GM21786 (cell line): Measurements from ENCODE around the gene HNMT.
"Not testable (repeated sequence)": the region's sequence is repeated elsewhere in the genome, so short reads cannot be mapped to it uniquely, and the experiment has no call there.

Source experiments
- ATAC-seq: cut with Tn5 transposase; IDR thresholded peaks from one replicate; pipeline ENCODE4 v1.9.1; 2021; ENCODE audit not compliant: unreplicated experiment

The HNMT gene

DNA sequence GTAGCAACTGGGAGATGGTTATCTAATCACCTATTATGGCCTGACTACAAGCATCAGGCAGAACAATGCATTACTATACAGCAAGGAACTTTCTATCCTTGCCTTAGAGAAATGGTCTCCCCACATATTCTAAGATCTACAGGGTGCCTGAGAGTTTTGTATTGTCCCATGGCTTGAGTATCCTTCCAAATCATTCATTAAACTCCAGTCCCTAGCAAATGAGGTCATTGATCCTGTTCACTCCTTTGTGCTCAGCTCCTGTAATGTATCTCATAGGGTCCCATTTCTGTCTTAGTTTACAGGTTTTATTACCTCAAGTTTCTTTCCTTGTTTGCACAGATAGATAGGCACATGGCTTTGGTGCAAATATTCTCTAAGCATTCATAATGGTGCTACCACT is 9.0 kb downstream of the HNMT start:
- ATAC-seq = no peak

DNA sequence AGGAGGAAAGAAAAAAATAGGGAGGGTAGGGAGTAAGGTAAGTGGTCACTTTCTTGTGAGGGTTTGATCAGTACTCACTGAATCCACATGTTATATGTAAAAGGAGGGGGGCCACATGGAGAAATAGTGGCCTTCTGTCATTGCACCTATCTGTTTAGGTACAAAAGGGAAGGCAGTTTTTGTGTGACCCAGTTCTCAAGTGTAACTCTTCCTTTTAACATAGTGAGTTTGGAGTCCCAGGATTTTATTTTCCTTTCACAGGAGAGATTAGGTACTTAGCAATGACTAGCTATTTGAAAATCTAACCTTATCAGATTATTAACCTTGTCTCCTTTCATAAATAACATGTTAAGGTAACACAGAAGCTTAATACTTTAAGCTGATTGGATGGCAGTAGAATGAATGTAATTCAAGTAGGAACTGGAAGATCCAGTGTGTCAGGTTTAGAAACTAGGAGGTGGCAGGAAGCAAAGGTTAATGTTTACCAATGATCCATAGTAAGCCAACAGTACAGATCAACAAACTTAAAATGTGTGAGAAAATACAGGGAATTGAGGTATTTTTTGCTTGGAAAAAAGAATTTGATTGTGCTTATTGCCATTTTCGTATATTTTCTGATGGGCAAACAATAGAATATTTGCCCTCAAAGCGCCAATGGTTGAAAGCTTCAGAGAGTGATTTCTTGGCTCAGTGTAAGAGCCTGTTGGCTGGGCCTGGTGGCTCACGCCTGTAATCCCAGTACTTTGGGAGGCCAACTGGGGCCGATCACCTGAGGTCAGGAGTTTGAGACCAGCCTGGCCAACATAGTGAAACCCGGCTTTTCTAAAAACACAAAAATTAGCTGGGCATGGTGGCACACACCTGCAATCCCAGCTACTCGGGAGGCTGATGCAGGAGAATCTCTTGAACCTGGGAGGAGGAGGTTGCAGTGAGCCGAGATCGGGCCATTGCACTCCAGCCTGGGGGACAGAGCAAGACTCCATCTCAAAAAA is 11.3 kb downstream of the HNMT start:
- ATAC-seq = no peak

DNA sequence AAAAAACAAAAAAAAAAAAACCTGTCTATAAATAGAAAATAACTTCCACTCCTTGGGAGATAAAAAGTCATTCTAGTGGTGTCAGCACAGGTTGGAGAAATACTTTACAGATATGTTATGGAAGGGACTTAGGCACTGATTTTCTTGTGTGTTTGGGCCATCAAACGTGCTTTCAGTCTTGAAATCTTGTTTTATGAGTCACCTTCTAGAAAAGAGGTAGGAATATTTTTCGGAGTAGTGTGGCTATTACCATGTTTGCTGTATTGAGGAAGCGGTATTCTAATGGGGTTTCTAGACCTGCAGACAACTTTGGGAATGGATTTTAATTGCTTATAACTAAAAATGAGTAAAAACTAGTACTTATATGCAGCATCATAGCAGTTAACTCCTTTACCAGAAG is 12.0 kb downstream of the HNMT start:
- no peak for ATAC-seq

DNA sequence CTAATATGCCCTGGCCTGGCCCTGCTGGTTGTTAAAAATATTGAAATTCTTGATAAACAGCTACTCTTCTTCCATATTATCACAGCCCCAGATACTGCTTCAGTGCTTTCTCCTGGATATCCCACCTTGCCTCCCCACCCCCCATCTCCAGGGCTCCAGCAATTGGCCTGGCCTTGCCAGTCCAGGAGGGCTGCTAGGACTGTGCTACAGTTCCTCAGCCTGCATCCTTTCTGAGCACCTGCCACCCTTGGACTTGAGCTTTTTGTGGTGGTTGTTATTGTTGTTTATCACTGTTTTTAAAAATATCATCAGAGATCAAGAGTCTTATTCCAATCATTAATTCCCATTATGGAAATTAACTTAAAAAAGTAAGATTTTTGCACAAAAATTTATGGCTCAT is 13.5 kb downstream of the HNMT start:
- no peak for ATAC-seq

DNA sequence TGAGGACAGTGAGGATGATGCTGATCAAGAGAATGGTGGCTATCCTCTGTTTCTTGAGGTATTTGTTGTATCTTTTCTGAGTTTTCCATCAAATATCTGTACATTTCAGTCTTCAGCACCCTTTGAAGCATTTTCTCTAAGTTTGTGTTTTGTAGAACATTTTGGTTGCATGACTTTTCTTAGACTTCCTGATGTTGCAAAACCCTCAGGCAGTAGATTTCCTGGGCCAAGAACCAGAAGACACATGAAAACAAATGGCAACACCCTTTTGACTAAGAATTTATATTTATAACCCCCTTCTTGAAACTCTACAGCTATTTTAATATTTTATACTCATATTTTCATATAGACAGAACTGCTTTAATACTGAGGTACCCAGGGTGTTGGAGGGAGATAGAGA is 16.2 kb downstream of the HNMT start:
- no peak for ATAC-seq

DNA sequence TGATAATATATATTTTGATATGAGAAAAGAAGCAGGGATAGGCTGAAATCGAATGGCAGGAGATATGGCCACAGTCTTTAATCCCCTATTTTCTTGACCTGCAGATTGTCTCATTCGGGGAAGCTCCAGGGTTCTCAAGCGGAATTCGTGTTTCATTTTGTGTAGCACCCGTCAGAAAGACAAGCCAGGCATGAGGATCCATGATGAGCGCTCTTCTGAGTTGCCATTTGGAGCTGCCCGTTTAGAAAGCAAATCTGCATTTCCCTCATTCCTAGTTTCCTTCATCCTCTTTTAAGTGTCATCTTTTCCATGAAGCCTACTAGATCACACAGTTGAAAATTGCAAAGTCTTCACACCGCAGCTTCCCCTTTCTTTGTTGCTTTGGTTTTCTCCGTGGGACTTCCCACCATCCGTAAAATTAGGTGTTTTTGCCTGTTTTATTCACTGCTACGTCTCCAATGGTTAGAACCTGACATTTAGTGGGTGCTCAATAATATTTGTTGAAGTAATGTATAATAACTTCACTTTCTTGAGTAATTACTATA is 16.9 kb downstream of the HNMT start:
- no peak for ATAC-seq

DNA sequence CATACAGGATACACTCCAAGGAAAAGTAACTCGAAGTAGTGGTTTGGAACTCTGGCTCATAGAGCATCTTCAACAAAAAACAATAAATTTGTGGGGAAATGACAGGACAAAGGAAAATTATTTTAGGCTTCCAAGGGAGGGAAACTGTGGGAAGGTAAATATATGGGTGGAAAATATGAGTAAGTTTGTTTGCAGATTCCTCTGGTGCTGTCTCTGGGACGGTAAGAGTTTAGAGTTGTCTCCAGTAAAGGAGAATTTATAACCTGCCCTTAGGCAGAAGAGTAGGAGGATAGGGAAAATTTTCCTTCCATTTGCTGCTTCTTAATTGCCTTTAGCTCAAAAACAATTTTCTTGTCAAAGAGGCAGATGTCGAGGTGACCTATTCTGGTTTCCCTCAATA is 19.3 kb downstream of the HNMT start:
- no peak for ATAC-seq

DNA sequence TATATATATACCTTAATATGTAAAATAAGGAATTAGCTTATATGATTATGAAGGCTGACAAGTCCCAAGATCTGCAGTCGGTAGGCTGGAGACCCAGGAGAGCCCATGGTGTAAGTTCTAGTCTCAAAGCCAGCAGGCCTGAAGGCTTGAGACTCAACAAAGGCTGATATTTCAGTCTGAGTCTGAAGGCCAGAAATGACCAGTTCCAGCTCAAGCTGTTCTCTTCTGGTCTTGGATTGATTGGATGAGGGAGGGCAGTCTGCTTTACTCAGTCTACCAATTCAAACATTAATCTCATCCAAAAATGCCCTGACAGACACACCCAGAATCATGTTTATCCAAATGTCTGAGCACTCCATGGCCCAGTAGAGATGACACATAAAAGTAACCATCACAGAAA is 22.0 kb downstream of the HNMT start:
- no peak for ATAC-seq

DNA sequence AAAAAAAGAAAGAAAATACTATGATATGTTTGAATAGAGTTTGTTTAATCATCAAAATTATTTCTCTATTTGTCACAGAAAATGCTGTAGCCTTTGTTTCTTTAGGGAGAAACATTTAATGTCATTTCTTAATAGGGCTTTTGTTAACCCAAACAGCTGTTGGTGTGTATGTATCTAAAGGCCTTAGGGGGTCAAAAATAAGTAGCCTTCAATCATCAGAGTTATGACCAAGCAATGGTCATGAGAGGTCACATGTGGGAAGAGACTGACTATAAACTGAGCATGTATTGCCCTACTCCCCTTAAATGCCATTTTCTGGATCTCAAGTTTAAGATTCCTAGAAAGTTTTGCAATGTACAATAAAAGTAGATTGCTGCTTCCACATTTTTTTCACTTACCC is 22.7 kb downstream of the HNMT start:
- ATAC-seq = no peak

DNA sequence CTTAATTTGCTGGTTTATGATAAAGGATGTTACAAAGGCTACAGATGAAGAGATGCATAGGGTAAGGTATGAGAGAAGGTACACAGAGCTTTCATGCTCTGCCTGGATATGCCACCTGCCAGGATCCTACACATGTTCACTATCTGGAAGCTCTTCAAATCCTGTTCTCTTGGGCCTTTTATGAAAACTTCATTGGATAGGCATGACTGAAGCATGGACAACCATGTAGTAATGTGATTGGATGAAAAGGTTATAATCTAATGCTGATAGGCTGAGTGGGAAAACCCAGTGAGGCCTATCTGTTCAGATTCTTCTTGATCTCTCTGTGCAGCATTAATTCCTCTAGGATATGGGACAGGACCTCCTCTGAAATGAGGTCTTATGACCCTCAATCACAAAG is 26.8 kb downstream of the HNMT start:
- no peak for ATAC-seq

DNA sequence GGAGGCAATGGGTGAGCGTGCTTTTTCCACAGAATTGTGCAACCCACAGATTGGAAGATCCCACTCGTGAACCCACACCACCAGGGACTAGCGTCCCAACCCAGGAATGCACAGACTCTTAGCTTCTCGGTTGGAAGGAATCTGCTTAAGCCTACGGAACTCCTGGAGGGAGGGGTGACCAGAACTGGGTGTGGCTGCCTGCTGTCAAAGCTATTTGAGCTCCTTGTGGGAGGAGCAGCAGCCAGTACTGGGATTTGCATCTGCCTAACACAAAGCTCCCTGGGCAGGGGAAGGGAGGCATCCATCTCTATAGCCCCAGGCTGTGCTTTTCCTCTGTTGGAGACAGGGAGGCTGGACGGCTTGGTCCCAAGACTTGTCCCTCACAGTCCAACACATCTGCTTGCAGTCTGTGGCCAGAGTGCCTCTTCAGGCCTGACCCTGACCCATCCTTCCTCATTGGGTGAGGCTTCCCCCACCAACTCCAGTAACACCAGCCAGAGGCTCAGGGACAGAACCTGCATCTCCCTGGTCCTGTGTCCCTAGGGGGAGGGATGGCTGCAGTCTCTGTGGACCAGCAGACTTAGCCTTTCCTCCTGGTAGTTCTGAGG is 27.9 kb downstream of the HNMT start:
- no peak for ATAC-seq

DNA sequence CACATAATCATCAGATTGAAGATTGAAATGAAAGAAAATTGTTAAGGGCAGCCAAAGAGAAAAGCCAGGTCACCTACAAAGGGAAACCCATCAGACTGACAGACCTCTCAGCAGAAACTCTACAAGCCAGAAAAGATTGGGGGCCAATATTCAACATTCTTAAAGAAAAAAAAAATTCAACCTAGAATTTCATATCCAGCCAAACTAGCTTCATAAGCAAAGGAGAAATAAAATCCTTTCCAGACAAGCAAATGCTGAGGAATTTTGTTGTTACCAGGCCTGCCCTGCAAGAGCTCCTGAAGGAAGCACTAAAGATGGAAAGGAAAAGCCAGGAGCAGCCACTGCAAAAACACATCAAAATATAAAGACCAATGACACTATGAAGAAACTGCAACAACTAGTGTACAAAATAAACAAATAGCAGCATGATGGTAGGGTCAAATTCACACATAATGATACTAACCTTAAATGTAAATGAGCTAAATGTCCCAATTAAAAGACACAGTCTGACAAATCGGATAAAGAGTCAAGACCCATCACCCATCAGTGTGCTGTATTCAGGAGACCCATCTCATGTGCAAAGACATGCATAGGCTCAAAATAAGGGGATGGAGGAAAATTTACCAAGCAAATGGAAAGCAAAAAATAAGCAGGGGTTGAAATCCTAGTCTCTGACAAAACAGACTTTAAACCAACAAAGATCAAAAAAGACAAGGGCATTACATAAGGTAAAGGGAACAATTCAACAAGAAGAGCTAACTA is 29.6 kb downstream of the HNMT start:
- not testable (repeated sequence) for ATAC-seq

DNA sequence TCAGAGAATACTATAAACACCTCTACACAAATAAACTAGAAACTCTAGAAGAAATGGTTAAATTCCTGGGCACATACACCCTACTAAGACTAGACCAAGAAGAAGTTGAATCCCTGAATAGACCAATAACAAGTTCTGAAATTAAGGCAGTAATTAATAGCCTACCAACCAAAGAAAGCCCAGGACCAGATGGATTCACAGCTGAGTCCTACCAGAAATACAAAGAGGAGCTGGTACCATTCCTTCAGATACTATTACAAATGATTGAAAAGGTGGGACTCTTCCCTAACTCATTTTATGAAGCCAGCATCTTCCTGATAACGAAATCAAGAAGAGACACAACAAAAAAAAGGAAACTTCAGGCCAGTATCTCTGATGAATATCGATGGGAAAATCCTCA is 31.1 kb downstream of the HNMT start:
- ATAC-seq = not testable (repeated sequence)

DNA sequence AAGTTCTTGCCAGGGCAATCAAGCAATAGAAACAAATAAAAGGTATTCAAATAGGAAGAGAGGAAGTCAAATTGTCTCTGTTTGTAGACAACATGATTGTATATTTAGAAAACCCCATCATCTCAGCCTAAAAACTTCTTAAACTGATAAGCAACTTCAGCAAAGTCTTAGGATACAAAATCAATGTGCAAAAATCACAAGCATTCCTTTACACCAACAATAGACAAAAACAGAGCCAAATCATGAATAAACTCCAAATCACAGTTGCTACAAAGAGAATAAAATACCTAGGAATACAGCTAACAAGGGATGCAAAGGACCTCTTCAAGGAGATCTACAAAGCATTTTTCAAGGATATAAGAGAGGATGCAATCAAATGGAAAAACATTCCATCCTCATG is 31.9 kb downstream of the HNMT start:
- not testable (repeated sequence) for ATAC-seq

DNA sequence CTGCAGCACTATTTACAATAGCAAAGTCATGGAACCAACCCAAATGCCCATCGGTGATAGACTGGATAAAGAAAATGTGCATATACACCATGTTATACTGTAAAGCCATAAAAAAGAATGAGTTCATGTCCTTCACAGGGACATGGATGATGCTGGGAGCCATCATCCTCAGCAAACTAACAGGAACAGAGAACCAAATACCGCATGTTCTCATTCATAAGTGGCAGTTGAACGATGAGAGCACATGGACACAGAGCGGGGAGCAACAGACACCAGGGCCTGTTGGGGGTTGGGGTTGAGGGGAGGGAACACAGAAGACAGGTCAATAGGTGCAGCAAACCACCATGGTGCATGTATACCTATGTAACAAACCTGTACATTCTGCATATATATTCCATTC is 33.5 kb downstream of the HNMT start:
- no peak for ATAC-seq

DNA sequence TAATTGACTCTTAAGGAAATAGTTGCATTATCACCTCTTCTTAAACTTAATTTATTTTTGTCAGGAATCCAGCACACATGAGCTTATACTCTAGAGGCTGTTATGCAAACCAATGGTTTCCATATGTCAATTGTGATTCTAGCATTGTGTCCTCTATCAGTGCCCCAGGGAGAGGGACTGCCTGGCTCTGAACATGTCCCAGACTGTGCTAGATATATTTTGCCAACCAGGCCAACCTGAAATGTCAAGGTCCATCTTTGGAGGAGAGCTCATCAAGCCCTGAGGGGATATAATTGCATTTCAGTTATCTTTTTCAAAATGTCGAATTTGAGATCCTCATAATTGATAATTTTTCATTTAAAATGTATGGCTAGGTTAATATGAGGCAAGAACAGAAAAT is 34.2 kb downstream of the HNMT start:
- no peak for ATAC-seq

DNA sequence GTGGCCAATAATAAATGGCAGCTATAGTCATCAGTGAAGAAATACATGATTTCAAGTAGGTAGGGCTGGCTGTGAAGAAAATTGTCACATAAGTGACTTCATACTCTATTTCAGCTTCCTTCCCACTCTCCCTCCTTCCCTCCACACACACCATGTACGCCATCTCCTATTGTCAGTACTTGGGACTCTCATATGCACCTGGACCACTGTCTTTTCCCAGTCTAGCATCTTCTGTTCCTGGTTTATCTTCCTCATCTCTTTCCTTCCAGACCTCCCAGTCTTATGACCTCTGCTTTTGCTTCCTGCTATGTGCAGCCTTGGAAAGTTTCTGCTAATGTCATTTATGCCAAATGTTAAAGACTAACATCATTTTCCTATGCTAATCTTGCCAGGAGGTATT is 35.0 kb downstream of the HNMT start:
- ATAC-seq = no peak

DNA sequence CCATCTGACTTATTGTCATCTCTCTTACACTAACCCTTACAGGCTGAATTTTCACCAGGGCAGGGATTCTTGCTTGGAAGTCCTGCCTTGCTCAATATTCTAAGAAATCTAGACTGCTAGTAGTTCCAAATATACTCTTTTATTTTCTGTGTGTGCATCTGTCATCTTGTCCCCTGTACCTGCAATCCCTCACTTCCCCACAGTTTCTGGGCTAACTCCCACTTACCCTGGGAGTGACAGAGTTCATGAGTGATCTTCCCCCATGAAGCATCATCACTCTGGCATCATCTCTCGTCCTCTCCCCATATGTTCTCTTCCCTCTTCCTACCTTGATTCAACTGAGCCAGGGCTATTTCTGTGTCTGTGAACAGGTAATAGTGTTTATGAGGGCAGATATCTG is 35.7 kb downstream of the HNMT start:
- no peak for ATAC-seq

DNA sequence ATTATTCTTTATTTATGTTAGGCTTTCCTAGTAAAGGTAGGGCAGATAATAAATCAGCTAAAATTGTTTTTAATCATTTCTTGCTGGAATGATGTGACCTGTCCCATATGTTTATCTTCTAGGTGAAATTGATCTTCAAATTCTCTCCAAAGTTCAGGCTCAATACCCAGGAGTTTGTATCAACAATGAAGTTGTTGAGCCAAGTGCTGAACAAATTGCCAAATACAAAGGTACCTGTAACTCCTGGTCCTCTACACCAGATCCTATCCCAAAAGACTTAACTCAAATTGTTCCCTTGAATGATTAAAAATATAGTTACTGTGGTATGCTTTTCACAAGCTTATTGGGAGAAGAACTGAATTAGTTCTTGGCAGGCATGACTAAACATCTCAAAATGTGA is 36.5 kb downstream of the HNMT start:
- ATAC-seq = no peak

DNA sequence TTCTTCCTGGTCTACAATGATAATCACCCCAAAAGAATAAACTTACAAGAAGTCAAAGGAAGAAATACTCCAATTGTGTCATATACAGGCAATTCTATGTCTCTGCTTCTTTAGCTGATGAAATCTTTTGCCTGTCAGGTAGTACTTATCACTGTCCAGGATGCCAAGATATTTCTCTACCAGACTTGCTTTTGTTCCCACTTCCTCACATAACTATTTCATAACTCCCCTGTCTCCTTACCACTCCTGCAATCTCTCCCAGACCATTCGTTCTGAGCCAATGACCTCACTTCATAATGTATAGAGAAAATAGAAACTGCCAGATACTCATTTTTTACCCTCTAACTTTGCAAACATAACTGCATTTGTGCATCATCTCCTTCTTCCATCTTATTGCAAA is 39.1 kb downstream of the HNMT start:
- no peak for ATAC-seq

DNA sequence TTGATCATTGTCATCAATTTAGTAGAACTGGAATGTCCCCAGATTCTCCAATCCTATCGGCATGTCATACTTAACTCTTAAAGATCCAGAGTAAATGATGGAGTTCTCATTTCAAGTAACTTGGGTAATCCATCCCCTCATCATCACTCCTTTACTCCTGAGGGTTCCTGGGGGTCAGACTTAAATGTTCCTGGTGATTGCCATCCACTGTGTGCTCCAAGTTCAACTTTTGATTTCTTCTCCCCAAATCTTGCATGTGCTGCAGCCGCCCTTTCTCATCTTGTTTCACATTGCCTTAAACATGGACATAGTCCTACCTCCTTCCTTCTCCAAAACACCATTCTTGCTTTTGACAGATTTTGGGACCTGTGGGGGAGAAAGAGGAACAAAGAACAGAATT is 43.2 kb downstream of the HNMT start:
- ATAC-seq = no peak

DNA sequence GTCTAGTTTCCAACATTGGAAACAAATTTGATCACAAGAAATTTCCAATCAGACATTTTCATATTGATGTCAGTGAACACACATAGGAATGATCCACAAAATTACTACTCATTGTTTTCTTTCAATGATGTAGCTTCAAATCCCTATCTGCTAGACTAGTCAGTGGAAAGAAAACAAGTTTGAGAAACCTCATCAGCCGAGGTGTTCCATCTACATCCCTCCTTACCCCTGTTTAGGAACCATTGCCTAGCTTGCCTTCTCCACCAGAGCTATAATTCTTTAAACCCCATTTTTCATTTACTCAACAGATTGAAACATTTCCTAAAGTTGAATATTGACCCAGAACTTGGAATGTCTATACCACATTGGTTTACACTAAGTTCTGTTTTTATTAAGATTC is 45.3 kb downstream of the HNMT start:
- ATAC-seq = no peak
